Measurements from ENCODE around the gene FRMD6. TPM values are rescaled to one million over a fixed set of nuclear protein-coding genes. Genes with fewer than 3 reads are reported as not detected.

Gene FRMD6
- total and polyA plus RNA-seq, 9 of the 15 experiments (the other 6 are each of a cell fraction or from before 2014, with no cell fraction given) = 0.11 to 0.92 (median 0.53) TPM

GRCh38 chr14:51716610-51717009, 64.9 kb downstream of the FRMD6 start:
- Histone ChIP-seq H3K27me3 (ENCODE audit: control insufficient read depth in 2 of 2, insufficient read depth in 2 of 2, low read length in 2 of 2) (peaks cover 0 to 7% of the 10 kb centered on the region in 2 experiments; a peak in 2 of 5 replicates), H3K79me2 (ENCODE audit: control insufficient read depth, insufficient read depth, low read length) (no peaks in the 10 kb centered on the region), H3K9me1 (ENCODE audit: control insufficient read depth, insufficient read depth, low read length) (no peaks in the 10 kb centered on the region), H3K4me1 (replicated peaks in 1 of 2; ENCODE audit: control insufficient read depth in 2 of 2, insufficient read depth in 2 of 2, low read length in 2 of 2) (no peaks in the 10 kb centered on the region), H3K9ac (ENCODE audit: insufficient read depth in 1 of 2, low read depth in 2 of 2, low read length in 2 of 2) (no peak overlapping the region), H3K9me3 (replicated peaks; ENCODE audit: control insufficient read depth, insufficient read depth, low read depth, low read length) (no peaks in the 10 kb centered on the region), H3K27ac (ENCODE audit: extremely low read depth, low read depth, low read length) (no peak overlapping the region), H2AFZ (ENCODE audit: low read depth, low read length) (no peak overlapping the region), H4K20me1 (replicated peaks; ENCODE audit: control insufficient read depth, insufficient read depth, low read length) (no peaks in the 10 kb centered on the region), H3K4me2 (ENCODE audit: insufficient read depth, low read length) (no peak overlapping the region), H3K4me3 (no peak overlapping the region), H3K36me3 (ENCODE audit: control insufficient read depth, insufficient read depth, low read length) (no peaks in the 10 kb centered on the region)
- no TSS peak for BruUV-seq (replicated peaks)
- ChIA-PET CTCF (ENCODE audit: low intra/inter-chr PET ratio) (no interaction called here), POLR2A (no interaction called here)
- ATAC-seq = no peak
- DNase-seq (ENCODE audit: extremely low read depth in 1 of 4, low spot score in 3 of 4) = no peak
- intact Hi-C loops (cut with micrococcal nuclease) = no loop called here
- 2% methylated on average over 5 of the region's 6 CpGs for WGBS (ENCODE audit: insufficient coverage, low coverage, missing lambda C conversion rate)
- no peak for TF ChIP-seq POLR2AphosphoS5 (IDR thresholded peaks at IDR 0.05; ENCODE audit: control insufficient read depth, insufficient read depth, low read depth, low read length)
- peak; percentile 14; the same call in 1 of the 2 replicates for TF ChIP-seq ZNF316 (IDR thresholded peaks at IDR 0.05)
- TF ChIP-seq ATF3 (IDR thresholded peaks at IDR 0.05) = 0 out of 2 replicates have a peak, but pooled peaks have one; percentile 24
- TF ChIP-seq ATF3 (CRISPR knock-in tag; conservative IDR thresholded peaks at IDR 0.05) = no peak
- no peak for TF ChIP-seq ZNF717 (CRISPR knock-in tag; IDR thresholded peaks at IDR 0.05)
- no peak for TF ChIP-seq ATF6 (CRISPR knock-in tag; IDR thresholded peaks at IDR 0.05)
- peak; percentile 12; the same call in 1 of the 2 replicates for TF ChIP-seq C11orf30 (IDR thresholded peaks at IDR 0.05; ENCODE audit: low read depth)
- TF ChIP-seq CTCFL (IDR thresholded peaks at IDR 0.05; ENCODE audit: borderline replicate concordance, insufficient read depth, low read depth, low read length, poor library complexity, severe bottlenecking) = no peak
- in situ Hi-C loops (cut with MboI) = no loop called here
- no peak for FAIRE-seq
